Panc1 (cell line): ENCODE measurements around the gene CDC7.

Source experiments
- CTCF ChIP-seq: fragments of 450-650 bp; IDR thresholded peaks from 2 replicates; pipeline ENCODE4 v1.5.1; 2017; ENCODE audit warnings: mild to moderate bottlenecking
- POLR2AphosphoS5 ChIP-seq: IDR thresholded peaks from 2 replicates; pipeline ENCODE4 v1.6.1; 2012; ENCODE audit warnings: mild to moderate bottlenecking, low read depth, low read length, moderate library complexity
- SIN3A ChIP-seq: IDR thresholded peaks from 2 replicates; pipeline ENCODE4 v1.6.1; 2012; ENCODE audit warnings: low read depth, mild to moderate bottlenecking, low read length, moderate library complexity, borderline replicate concordance; ENCODE audit not compliant: insufficient read depth

GRCh38 chr1:91555074-91555730 lies 54.6 kb downstream of the CDC7 start:
- TF ChIP-seq CTCF (peak; percentile 24), POLR2AphosphoS5 (no peak), SIN3A (no peak)
